CD4-positive, alpha-beta T cell treated with Interleukin-15 for 4 hours (primary cell): ENCODE results near the gene TINCR.
A peak's percentile ranks its signal among the peaks of the same experiment; 100 is the strongest.

Experiments
- DNase-seq: peaks from one replicate; pipeline ENCODE4 v3.0.0-alpha.2; 2020; ENCODE audit warnings: low spot score

TINCR gene

GRCh38 chr19:5588906-5589676 is 21.3 kb upstream of the TINCR start:
- no peak for DNase-seq

- no peak for DNase-seq
Observed at GRCh38 chr19:5588441-5588840, 20.7 kb upstream of the TINCR start.

- DNase-seq = no peak
Observed at GRCh38 chr19:5587661-5588060, 19.9 kb upstream of the TINCR start.

- DNase-seq = no peak
Observed at GRCh38 chr19:5587071-5587455, 19.3 kb upstream of the TINCR start.

- no peak for DNase-seq
Observed at GRCh38 chr19:5586300-5587070, 18.7 kb upstream of the TINCR start.

GRCh38 chr19:5585461-5586299 is 17.9 kb upstream of the TINCR start:
- peak; percentile 13 for DNase-seq

GRCh38 chr19:5580161-5580571 is 12.4 kb upstream of the TINCR start:
- no peak for DNase-seq

GRCh38 chr19:5579697-5580096 is 11.9 kb upstream of the TINCR start:
- no peak for DNase-seq

GRCh38 chr19:5579286-5579685 is 11.5 kb upstream of the TINCR start:
- DNase-seq = no peak

GRCh38 chr19:5578097-5578846 is 10.5 kb upstream of the TINCR start:
- DNase-seq = peak; percentile 60

GRCh38 chr19:5575590-5575989 is 7.8 kb upstream of the TINCR start:
- DNase-seq = no peak

GRCh38 chr19:5572556-5573286 is 5.0 kb upstream of the TINCR start:
- DNase-seq = no peak

- no peak for DNase-seq
Observed at GRCh38 chr19:5571777-5572176, 4.0 kb upstream of the TINCR start.

GRCh38 chr19:5567970-5568407 is 236 bp upstream of the TINCR start:
- DNase-seq = no peak

- no peak for DNase-seq
Observed at GRCh38 chr19:5564930-5565329, 2.8 kb downstream of the TINCR start.

- no peak for DNase-seq
Observed at GRCh38 chr19:5563935-5564612, 3.7 kb downstream of the TINCR start.

- DNase-seq = no peak
Observed at GRCh38 chr19:5563008-5563431, 4.7 kb downstream of the TINCR start.

GRCh38 chr19:5562280-5562679 is 5.5 kb downstream of the TINCR start:
- no peak for DNase-seq

GRCh38 chr19:5561559-5561958 is 6.2 kb downstream of the TINCR start:
- DNase-seq = no peak

- DNase-seq = no peak
Observed at GRCh38 chr19:5560156-5560555, 7.6 kb downstream of the TINCR start.

- no peak for DNase-seq
Observed at GRCh38 chr19:5559804-5560133, 8.0 kb downstream of the TINCR start.
